Peyer's patch (tissue), 4 donors: ENCODE measurements around the gene ADAM12. TPM values are rescaled to one million over a fixed set of nuclear protein-coding genes. Genes with fewer than 3 reads are reported as not detected.

ENCODE experiments used
- DNase-seq, 3 donors: peaks; one replicate each; pipeline ENCODE4 v3.0.0-alpha.2; 2017 to 2019
- H3K27ac ChIP-seq, 4 donors: fragments of 200-600 bp; sonication (generic); one replicate each; pipeline ENCODE4 v1.5.1; 2016 to 2019
- H3K27me3 ChIP-seq, 2 donors: fragments of 200-600 bp; sonication (generic); one replicate each; pipeline ENCODE4 v1.5.1; 2019
- H3K36me3 ChIP-seq, 3 donors: fragments of 200-600 bp; sonication (generic); one replicate each; pipeline ENCODE4 v1.5.1; 2016 to 2019
- H3K4me1 ChIP-seq, 4 donors: fragments of 200-600 bp; sonication (generic); one replicate each; pipeline ENCODE4 v1.5.1; 2016 to 2019
- H3K4me3 ChIP-seq, 4 donors: fragments of 200-600 bp; sonication (generic); 1 replicate in 3 of 4; 2 replicates in 1 of 4; pipeline ENCODE4 v1.5.1; 2016 to 2019; ENCODE audit warnings: mild to moderate bottlenecking in 1 of 4
- H3K9me3 ChIP-seq, 4 donors: fragments of 200-600 bp; sonication (generic); one replicate each; pipeline ENCODE4 v1.5.1; 2016 to 2019; ENCODE audit warnings: mild to moderate bottlenecking in 1 of 4
- CTCF ChIP-seq, 6 experiments: fragments of 450-650 bp in 4 of 6; fragments of 200-600 bp in 2 of 6; sonication (generic) in 1 of 6; IDR thresholded peaks; one replicate each; pipeline ENCODE4 v1.5.1; 2017 to 2019; ENCODE audit warnings: antibody characterized with exemption in 6 of 6, mild to moderate bottlenecking in 3 of 6, moderate library complexity in 1 of 6
- POLR2A ChIP-seq, 2 donors: fragments of 450-650 bp; IDR thresholded peaks; one replicate each; pipeline ENCODE4 v1.5.1; 2017; ENCODE audit warnings: antibody characterized with exemption in 2 of 2, mild to moderate bottlenecking in 2 of 2, moderate library complexity in 2 of 2
- total RNA-seq, 4 donors: library from RNA; depleted of rRNA; stranded (reverse); fragments of >200 nt; gene quantifications; one replicate each; pipeline ENCODE4 v1.1.0, GENCODE V29; 2016

Gene ADAM12
- total RNA-seq, 4 donors from 2014 or later, result 0.13 to 2.5 (median 0.66) TPM

- no peaks in the 10 kb centered on the region for H3K27me3 ChIP-seq
- H3K27ac ChIP-seq, result no peak overlapping the region
- no peaks in the 10 kb centered on the region for H3K36me3 ChIP-seq
- no peaks in the 10 kb centered on the region for H3K9me3 ChIP-seq
- no peak overlapping the region for H3K4me3 ChIP-seq
- TF ChIP-seq POLR2A (IDR thresholded peaks at IDR 0.05) (no peak), CTCF (IDR thresholded peaks at IDR 0.05) (no peak)
- H3K4me1 ChIP-seq, result no peaks in the 10 kb centered on the region
- DNase-seq, result no peak
Measured at GRCh38 chr10:126233182-126234148, 154.8 kb downstream of the ADAM12 start.

GRCh38 chr10:126230587-126230986 lies 157.7 kb downstream of the ADAM12 start:
- Histone ChIP-seq H3K9me3 (no peaks in the 10 kb centered on the region), H3K4me1 (no peaks in the 10 kb centered on the region), H3K27ac (no peak overlapping the region), H3K27me3 (no peaks in the 10 kb centered on the region), H3K36me3 (no peaks in the 10 kb centered on the region), H3K4me3 (no peak overlapping the region)
- no peak for DNase-seq
- TF ChIP-seq CTCF (IDR thresholded peaks at IDR 0.05), result no peak

DNA sequence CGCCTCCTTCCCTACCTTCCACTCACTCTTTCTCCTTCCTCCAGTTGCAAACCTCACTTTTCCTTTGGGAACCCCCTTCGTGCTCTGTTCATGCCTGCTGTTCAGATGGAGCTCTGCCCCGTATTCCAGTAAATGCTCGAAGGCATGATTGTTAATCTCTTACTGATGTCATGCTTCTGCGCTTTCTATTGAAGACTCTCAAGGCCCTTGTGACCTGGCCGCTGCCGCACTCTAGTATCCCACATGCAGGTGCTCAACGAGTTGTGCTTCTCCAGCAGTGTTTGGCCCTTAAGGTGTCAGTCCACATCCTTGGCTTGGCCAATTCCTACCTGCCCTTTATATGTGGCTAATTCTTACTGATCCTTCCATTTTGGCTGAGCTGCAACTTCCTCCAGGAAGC lies 158.6 kb downstream of the ADAM12 start:
- Histone ChIP-seq H3K36me3 (no peaks in the 10 kb centered on the region), H3K4me1 (no peaks in the 10 kb centered on the region), H3K27ac (no peak overlapping the region), H3K9me3 (no peaks in the 10 kb centered on the region), H3K27me3 (no peaks in the 10 kb centered on the region), H3K4me3 (no peak overlapping the region)
- TF ChIP-seq POLR2A (IDR thresholded peaks at IDR 0.05), result no peak
- no peak for TF ChIP-seq CTCF (IDR thresholded peaks at IDR 0.05)
- DNase-seq, result no peak

GRCh38 chr10:126227762-126228134 lies 160.5 kb downstream of the ADAM12 start:
- no peak overlapping the region for H3K4me3 ChIP-seq
- H3K9me3 ChIP-seq, result no peaks in the 10 kb centered on the region
- H3K27ac ChIP-seq, result no peak overlapping the region
- H3K36me3 ChIP-seq, result no peaks in the 10 kb centered on the region
- no peak for DNase-seq
- no peaks in the 10 kb centered on the region for H3K4me1 ChIP-seq
- TF ChIP-seq POLR2A (IDR thresholded peaks at IDR 0.05) (no peak), CTCF (IDR thresholded peaks at IDR 0.05) (no peak)
- no peaks in the 10 kb centered on the region for H3K27me3 ChIP-seq

GRCh38 chr10:126226988-126227761 lies 161.1 kb downstream of the ADAM12 start:
- no peak overlapping the region for H3K4me3 ChIP-seq
- no peaks in the 10 kb centered on the region for H3K9me3 ChIP-seq
- H3K27ac ChIP-seq, result no peak overlapping the region
- H3K4me1 ChIP-seq, result no peaks in the 10 kb centered on the region
- no peak for TF ChIP-seq CTCF (IDR thresholded peaks at IDR 0.05)
- no peak for TF ChIP-seq POLR2A (IDR thresholded peaks at IDR 0.05)
- H3K27me3 ChIP-seq, result no peaks in the 10 kb centered on the region
- no peaks in the 10 kb centered on the region for H3K36me3 ChIP-seq
- no peak for DNase-seq
